GM19395 (cell line): ENCODE results near the gene ACIN1.

Experiments
- ATAC-seq: cut with Tn5 transposase; IDR thresholded peaks from one replicate; pipeline ENCODE4 v1.9.1; 2021; ENCODE audit warnings: mild to moderate bottlenecking, moderate library complexity; ENCODE audit not compliant: unreplicated experiment

Gene ACIN1

GRCh38 chr14:23125011-23125410, 30.1 kb upstream of the ACIN1 start:
- ATAC-seq, result no peak

- no peak for ATAC-seq
These were observed 29.5 kb upstream of the ACIN1 start for GRCh38 chr14:23124337-23124954.

- no peak for ATAC-seq
These were observed 28.5 kb upstream of the ACIN1 start for GRCh38 chr14:23123419-23123818.

GRCh38 chr14:23122086-23122485, 27.1 kb upstream of the ACIN1 start:
- ATAC-seq, result no peak

- ATAC-seq, result no peak
These were observed 26.4 kb upstream of the ACIN1 start for GRCh38 chr14:23121361-23121771.

GRCh38 chr14:23120541-23121251, 25.8 kb upstream of the ACIN1 start:
- ATAC-seq, result peak; percentile 68

- ATAC-seq, result no peak
These were observed 24.7 kb upstream of the ACIN1 start for GRCh38 chr14:23119363-23120327.

- ATAC-seq, result no peak
These were observed 23.8 kb upstream of the ACIN1 start, which contains the start of gene CEBPE for GRCh38 chr14:23118506-23119362. Gene CEBPE (minus strand): TSS chr14:23119255. CDS start chr14:23119091, 164 bp downstream.

- no peak for ATAC-seq
These were observed 22.6 kb upstream of the ACIN1 start for GRCh38 chr14:23117371-23118020.

GRCh38 chr14:23115918-23116317, 21.0 kb upstream of the ACIN1 start:
- ATAC-seq, result no peak

- no peak for ATAC-seq
These were observed 20.2 kb upstream of the ACIN1 start for GRCh38 chr14:23115039-23115731.

- no peak for ATAC-seq
These were observed 19.7 kb upstream of the ACIN1 start for GRCh38 chr14:23114669-23115038.

- no peak for ATAC-seq
These were observed 19.2 kb upstream of the ACIN1 start for GRCh38 chr14:23114120-23114458.

GRCh38 chr14:23113431-23114119, 18.6 kb upstream of the ACIN1 start:
- ATAC-seq, result no peak

GRCh38 chr14:23112359-23113178, 17.6 kb upstream of the ACIN1 start:
- ATAC-seq, result no peak

GRCh38 chr14:23110579-23111365, 15.8 kb upstream of the ACIN1 start:
- no peak for ATAC-seq

- ATAC-seq, result no peak
These were observed 14.8 kb upstream of the ACIN1 start for GRCh38 chr14:23109769-23110168.
